22Rv1 (cell line): ENCODE data around the gene CORO2B.

Source experiments
- H3K27ac ChIP-seq: fragments of 450-650 bp; 2 replicates; pipeline ENCODE4 v1.5.1; 2017
- ZFX ChIP-seq: fragments of 450-650 bp; IDR thresholded peaks from 2 replicates; pipeline ENCODE4 v1.6.1; 2017; ENCODE audit warnings: antibody characterized with exemption, borderline replicate concordance
- TF ChIP-seq, protein P1 (sequence below): fragments of 450-650 bp; IDR thresholded peaks from 2 replicates; pipeline ENCODE4 v1.5.1; 2017; ENCODE audit warnings: mild to moderate bottlenecking

The CORO2B gene

DNA sequence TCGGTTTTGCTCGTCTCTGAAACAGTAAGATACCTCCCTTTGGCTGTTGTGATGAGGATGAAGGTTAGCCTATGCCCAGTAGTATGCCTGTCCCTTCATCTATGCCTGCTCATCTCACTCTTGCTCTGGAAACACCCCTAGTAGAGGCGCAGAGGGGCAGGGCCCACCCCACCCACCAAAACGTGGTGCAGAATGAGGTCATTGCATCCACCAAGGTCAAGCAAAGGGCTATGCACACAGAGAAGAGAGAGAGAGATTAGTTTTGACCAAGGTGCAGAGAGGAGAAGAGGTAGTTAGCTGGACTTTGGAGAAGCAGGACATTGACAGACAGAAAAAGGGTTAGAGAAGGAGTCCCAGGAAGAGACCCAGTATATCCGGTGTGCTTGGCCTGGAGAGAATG lies 119.9 kb downstream of the CORO2B start:
- H3K27ac ChIP-seq = no peak overlapping the region

DNA sequence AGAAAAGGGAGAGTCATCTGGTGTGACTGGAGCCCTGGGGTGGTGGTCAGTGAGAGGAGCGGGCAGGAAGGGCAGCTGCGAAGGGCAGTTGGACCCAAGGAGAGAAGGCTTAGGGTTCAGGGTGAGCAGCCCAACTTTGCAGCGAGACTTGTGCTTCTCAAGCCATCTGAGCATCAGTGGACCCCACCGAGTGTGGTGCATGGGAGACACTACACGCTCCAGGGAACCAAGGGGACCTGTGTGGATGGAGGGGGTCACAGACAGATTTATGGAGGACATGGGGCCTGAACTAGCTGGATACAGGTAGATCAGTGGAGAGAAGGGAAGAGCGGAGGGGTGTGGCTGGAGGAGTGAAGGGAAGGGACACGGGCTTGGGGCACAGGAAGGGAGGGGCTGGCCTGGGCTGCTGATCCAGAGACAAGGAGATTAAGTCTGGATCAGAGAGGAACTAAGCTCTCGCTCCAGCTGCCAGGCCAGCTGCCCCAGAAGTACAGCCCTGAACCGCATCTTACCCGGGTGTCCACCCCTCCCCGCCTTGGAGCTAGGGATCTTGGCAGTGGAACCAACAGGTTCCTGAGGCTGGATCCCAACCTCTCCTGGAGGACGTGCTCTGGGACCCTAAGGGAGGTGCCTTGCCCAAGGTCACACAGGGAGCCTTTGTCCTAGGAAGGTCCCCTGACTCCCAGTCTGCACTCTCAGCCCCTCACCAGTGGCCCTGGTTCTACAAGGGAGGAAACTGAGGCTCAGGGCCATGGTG lies 120.5 kb downstream of the CORO2B start:
- H3K27ac ChIP-seq = no peak overlapping the region

More for the DNA sequence above, 119.9 kb downstream of the CORO2B start:
- TF ChIP-seq, protein P1, sequence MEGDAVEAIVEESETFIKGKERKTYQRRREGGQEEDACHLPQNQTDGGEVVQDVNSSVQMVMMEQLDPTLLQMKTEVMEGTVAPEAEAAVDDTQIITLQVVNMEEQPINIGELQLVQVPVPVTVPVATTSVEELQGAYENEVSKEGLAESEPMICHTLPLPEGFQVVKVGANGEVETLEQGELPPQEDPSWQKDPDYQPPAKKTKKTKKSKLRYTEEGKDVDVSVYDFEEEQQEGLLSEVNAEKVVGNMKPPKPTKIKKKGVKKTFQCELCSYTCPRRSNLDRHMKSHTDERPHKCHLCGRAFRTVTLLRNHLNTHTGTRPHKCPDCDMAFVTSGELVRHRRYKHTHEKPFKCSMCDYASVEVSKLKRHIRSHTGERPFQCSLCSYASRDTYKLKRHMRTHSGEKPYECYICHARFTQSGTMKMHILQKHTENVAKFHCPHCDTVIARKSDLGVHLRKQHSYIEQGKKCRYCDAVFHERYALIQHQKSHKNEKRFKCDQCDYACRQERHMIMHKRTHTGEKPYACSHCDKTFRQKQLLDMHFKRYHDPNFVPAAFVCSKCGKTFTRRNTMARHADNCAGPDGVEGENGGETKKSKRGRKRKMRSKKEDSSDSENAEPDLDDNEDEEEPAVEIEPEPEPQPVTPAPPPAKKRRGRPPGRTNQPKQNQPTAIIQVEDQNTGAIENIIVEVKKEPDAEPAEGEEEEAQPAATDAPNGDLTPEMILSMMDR = no peak
- TF ChIP-seq ZFX = no peak

DNA sequence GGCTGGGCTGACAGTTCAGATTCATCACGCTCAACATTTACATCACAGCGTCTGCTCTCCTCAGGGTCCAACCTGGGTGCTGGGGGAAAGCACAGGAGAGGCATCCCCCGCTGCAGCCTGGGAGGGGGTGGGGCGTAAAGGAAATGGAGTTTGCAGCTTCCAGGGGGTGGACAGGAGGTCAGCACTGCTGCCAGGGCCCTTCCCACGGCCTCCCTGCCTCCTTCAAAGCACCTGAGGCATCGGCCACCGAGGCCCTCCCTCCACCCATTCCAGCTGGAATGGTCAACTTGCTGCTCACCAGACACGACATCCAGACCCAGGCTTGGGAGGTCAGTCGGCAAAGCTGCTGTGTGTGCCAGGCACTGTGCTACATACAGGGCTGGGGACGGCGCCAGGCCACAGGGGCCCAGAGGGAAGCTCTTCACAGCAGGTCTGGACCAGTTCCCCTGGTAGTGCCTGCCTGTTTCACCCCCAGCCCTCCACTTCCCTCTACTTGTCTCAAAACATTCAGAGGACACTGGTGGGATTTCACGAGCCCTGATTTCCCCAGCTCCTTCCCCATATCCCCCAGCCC lies 121.2 kb downstream of the CORO2B start:
- no peak for TF ChIP-seq ZFX
- TF ChIP-seq, protein P1 = no peak

More for the DNA sequence above, 120.5 kb downstream of the CORO2B start:
- no peak for TF ChIP-seq ZFX
- TF ChIP-seq, protein P1 = no peak

DNA sequence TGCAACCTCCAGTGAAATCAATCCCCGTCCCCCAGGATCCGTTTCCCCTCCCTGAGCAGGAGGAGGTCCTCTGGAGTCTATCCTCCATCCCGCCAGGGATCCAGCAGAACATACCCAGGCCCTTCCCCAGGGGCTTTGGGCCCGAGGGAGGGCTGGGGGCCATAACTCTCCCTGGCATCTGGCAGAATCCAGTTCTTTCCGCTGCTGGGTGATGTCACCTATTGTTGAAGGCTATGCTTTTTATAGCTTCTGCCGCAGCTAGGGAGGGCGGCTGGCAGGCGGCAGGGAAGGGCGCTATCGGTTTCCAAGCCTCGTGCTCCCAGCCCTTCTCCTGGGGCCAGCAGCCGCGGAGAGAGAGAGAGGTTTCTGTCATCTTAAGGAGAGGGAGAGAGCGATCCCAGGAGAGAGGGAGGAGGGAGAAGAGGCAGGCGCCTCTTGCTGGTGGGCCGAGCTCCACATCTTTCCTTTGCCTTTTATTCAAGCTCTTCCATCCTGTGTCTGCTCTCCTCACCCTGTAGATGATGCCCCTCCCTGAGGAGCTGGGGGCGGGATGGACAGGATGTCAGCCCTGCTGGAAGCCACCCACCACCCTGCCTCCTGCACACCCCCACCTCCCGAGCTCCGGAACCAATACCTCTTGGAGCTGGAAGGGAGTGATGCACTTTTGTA lies 121.8 kb downstream of the CORO2B start:
- no peak overlapping the region for H3K27ac ChIP-seq
- TF ChIP-seq, protein P1 = no peak
- no peak for TF ChIP-seq ZFX

More for the DNA sequence above, 121.2 kb downstream of the CORO2B start:
- no peak overlapping the region for H3K27ac ChIP-seq

DNA sequence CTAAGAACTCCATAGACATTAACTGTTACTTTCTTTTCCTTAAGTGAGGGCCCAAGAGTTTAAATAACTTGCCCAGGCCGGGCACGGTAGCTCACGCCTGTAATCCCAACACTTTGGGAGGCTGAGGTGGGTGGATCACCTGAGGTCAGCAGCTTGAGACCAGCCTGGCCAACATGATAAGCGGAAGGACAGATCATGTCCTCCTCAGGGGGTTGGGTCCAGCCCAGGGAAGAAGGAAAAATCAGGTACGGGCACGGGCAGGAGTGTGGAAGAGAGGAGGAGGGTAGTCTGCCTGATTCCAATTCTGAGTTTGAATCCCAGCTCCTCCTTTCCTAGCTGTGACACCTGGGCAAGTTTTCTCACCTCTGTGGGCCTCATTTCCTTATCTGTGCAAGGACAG lies 123.1 kb downstream of the CORO2B start:
- TF ChIP-seq, protein P1 = no peak
- no peak for TF ChIP-seq ZFX
- no peak overlapping the region for H3K27ac ChIP-seq

DNA sequence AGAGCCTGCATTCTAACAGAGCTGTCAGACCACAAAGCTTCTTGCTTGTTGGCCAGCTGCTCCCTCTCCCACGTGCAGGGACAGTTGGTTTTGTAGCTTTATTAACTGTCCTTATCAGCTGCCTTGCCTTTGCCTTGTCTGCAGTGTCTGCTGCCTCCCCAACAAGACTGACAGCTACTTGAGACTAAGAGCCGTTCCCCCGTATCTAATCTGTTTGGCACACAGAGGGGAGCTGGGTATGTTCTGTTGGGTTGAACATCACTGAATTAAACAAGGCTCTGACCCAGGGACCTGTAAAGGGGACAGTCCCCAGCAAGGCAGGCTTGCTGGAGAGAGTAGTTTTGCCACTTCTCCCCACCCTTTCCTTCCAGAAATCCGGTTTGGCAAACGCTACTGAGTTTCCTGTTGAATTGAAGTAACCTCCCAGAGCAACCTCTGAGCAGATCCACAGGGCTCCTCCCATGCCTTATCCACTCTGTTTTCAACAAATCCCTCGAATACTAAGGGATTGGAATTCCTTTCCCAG lies 125.8 kb downstream of the CORO2B start:
- no peak overlapping the region for H3K27ac ChIP-seq
- TF ChIP-seq ZFX = no peak
- TF ChIP-seq, protein P1 = no peak
